ENCODE measurements around the gene ACSL6. TPM values are rescaled to one million over a fixed set of nuclear protein-coding genes. Genes with fewer than 3 reads are reported as not detected.

The ACSL6 gene
- total RNA-seq, 1 donor from 2014 or later, result not detected

GRCh38 chr5:131983244-131983771, 28.1 kb downstream of the ACSL6 start:
- no peak for DNase-seq (ENCODE audit: low read depth, low spot score)

- DNase-seq (ENCODE audit: low read depth, low spot score), result no peak
Measured at GRCh38 chr5:131981516-131981915, 29.9 kb downstream of the ACSL6 start.

GRCh38 chr5:131980696-131981095, 30.8 kb downstream of the ACSL6 start:
- DNase-seq (ENCODE audit: low read depth, low spot score), result no peak

- no peak for DNase-seq (ENCODE audit: low read depth, low spot score)
Measured at GRCh38 chr5:131979816-131980215, 31.6 kb downstream of the ACSL6 start.

GRCh38 chr5:131977212-131977604, 34.2 kb downstream of the ACSL6 start:
- no peak for DNase-seq (ENCODE audit: low read depth, low spot score)

- no peak for DNase-seq (ENCODE audit: low read depth, low spot score)
Measured at GRCh38 chr5:131976414-131977211, 34.8 kb downstream of the ACSL6 start.

GRCh38 chr5:131974956-131975726, 36.3 kb downstream of the ACSL6 start:
- DNase-seq (ENCODE audit: low read depth, low spot score), result no peak

- DNase-seq (ENCODE audit: low read depth, low spot score), result no peak
Measured at GRCh38 chr5:131974622-131974955, 36.9 kb downstream of the ACSL6 start.

GRCh38 chr5:131974016-131974415, 37.4 kb downstream of the ACSL6 start:
- DNase-seq (ENCODE audit: low read depth, low spot score), result no peak

- DNase-seq (ENCODE audit: low read depth, low spot score), result no peak
Measured at GRCh38 chr5:131973089-131973712, 38.3 kb downstream of the ACSL6 start.

- no peak for DNase-seq (ENCODE audit: low read depth, low spot score)
Measured at GRCh38 chr5:131968396-131968954, 43.0 kb downstream of the ACSL6 start.

GRCh38 chr5:131966551-131966950, 44.9 kb downstream of the ACSL6 start:
- no peak for DNase-seq (ENCODE audit: low read depth, low spot score)

- no peak for DNase-seq (ENCODE audit: low read depth, low spot score)
Measured at GRCh38 chr5:131965826-131966415, 45.5 kb downstream of the ACSL6 start.

- DNase-seq (ENCODE audit: low read depth, low spot score), result no peak
Measured at GRCh38 chr5:131959906-131960305, 51.6 kb downstream of the ACSL6 start.

- no peak for DNase-seq (ENCODE audit: low read depth, low spot score)
Measured at GRCh38 chr5:131959136-131959535, 52.3 kb downstream of the ACSL6 start.

GRCh38 chr5:131957721-131958441, 53.6 kb downstream of the ACSL6 start:
- DNase-seq (ENCODE audit: low read depth, low spot score), result no peak

- DNase-seq (ENCODE audit: low read depth, low spot score), result no peak
Measured at GRCh38 chr5:131953969-131954368, 57.5 kb downstream of the ACSL6 start.

- no peak for DNase-seq (ENCODE audit: low read depth, low spot score)
Measured at GRCh38 chr5:131952301-131952857, 59.1 kb downstream of the ACSL6 start.

GRCh38 chr5:131950706-131951105, 60.8 kb downstream of the ACSL6 start:
- no peak for DNase-seq (ENCODE audit: low read depth, low spot score)

GRCh38 chr5:131947445-131947844, 64.0 kb downstream of the ACSL6 start:
- DNase-seq (ENCODE audit: low read depth, low spot score), result no peak
